HG03039 (cell line): ENCODE data around the gene ALG14.
"Not testable (repeated sequence)": the region's sequence is repeated elsewhere in the genome, so short reads cannot be mapped to it uniquely, and the experiment has no call there.

Source experiments
- ATAC-seq: cut with Tn5 transposase; IDR thresholded peaks from one replicate; pipeline ENCODE4 v1.9.1; 2021; ENCODE audit warnings: mild to moderate bottlenecking, moderate library complexity; ENCODE audit not compliant: unreplicated experiment

Gene ALG14

GRCh38 chr1:94958081-94958480, 114.7 kb downstream of the ALG14 start:
- ATAC-seq: no peak

GRCh38 chr1:94955767-94956632, 116.8 kb downstream of the ALG14 start:
- ATAC-seq: no peak

GRCh38 chr1:94954263-94955220, 118.2 kb downstream of the ALG14 start:
- no peak for ATAC-seq

GRCh38 chr1:94953746-94954145, 119.0 kb downstream of the ALG14 start:
- no peak for ATAC-seq

- ATAC-seq: no peak
These were observed 119.6 kb downstream of the ALG14 start for GRCh38 chr1:94953107-94953506.

- ATAC-seq: no peak
These were observed 120.2 kb downstream of the ALG14 start for GRCh38 chr1:94952539-94952938.

GRCh38 chr1:94951509-94952208, 121.1 kb downstream of the ALG14 start:
- ATAC-seq: no peak

GRCh38 chr1:94951046-94951445, 121.7 kb downstream of the ALG14 start:
- no peak for ATAC-seq

- ATAC-seq: no peak
These were observed 122.8 kb downstream of the ALG14 start for GRCh38 chr1:94949681-94950661.

GRCh38 chr1:94947437-94947836, 125.3 kb downstream of the ALG14 start:
- no peak for ATAC-seq

GRCh38 chr1:94946886-94947285, 125.9 kb downstream of the ALG14 start:
- no peak for ATAC-seq

- ATAC-seq: no peak
These were observed 130.3 kb downstream of the ALG14 start for GRCh38 chr1:94942171-94943128.

GRCh38 chr1:94941480-94941879, 131.3 kb downstream of the ALG14 start:
- not testable (repeated sequence) for ATAC-seq

GRCh38 chr1:94940738-94941137, 132.0 kb downstream of the ALG14 start:
- no peak for ATAC-seq

- ATAC-seq: no peak
These were observed 134.9 kb downstream of the ALG14 start for GRCh38 chr1:94937820-94938219.

GRCh38 chr1:94936861-94937620, 135.7 kb downstream of the ALG14 start:
- no peak for ATAC-seq

- no peak for ATAC-seq
These were observed 137.3 kb downstream of the ALG14 start for GRCh38 chr1:94935476-94935875.

GRCh38 chr1:94935034-94935433, 137.7 kb downstream of the ALG14 start:
- ATAC-seq: no peak
